Stomach smooth muscle (tissue), 2 donors: ENCODE measurements around the gene STXBP5.

ENCODE experiments used
- H3K27ac ChIP-seq: one replicate; pipeline ENCODE4 v1.7.0; 2013; ENCODE audit warnings: mild to moderate bottlenecking, low read length, inconsistent platforms
- H3K27me3 ChIP-seq, 2 donors: one replicate each; pipeline ENCODE4 v1.7.0; 2013; ENCODE audit warnings: low read length in 2 of 2; ENCODE audit not compliant: insufficient read depth in 2 of 2, control insufficient read depth in 1 of 2
- H3K36me3 ChIP-seq, 2 donors: one replicate each; pipeline ENCODE4 v1.7.0; 2013; ENCODE audit warnings: low read length in 2 of 2; ENCODE audit not compliant: control insufficient read depth in 2 of 2, insufficient read depth in 2 of 2
- H3K4me1 ChIP-seq: one replicate; pipeline ENCODE4 v1.7.0; 2013; ENCODE audit warnings: low read length; ENCODE audit not compliant: control insufficient read depth, insufficient read depth
- H3K4me3 ChIP-seq, 2 donors: one replicate each; pipeline ENCODE4 v1.7.0; 2013; ENCODE audit warnings: low read length in 2 of 2
- H3K9ac ChIP-seq, 2 donors: one replicate each; pipeline ENCODE4 v1.7.0; 2013; ENCODE audit warnings: low read length in 2 of 2, mild to moderate bottlenecking in 1 of 2
- H3K9me3 ChIP-seq, 2 donors: one replicate each; pipeline ENCODE4 v1.7.0; 2013; ENCODE audit warnings: low read length in 2 of 2; ENCODE audit not compliant: control insufficient read depth in 2 of 2
- donor health status: healthy.
- donor health status: Pancreatic carcinoma.

The STXBP5 gene

DNA sequence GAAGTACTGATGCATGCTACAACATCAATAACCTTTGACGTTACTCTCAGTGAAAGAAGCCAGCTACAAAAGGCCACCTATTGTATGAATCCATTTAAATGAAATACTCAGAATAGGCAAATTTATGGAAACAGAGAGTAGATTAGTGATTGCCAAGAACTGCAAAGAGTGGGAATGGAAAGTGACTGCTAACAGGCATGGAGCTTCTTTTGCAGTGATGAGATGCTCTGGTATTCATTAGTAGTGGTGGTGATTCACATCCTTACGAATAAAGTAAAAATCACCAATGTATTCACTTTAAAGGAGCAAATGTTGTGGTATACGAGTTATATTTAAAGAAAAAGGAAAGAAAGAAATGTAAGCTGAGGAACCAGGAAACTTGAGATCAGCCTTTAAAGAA lies 177.5 kb downstream of the STXBP5 start:
- H3K4me1 ChIP-seq = no peaks in the 10 kb centered on the region
- H3K4me3 ChIP-seq = no peak overlapping the region
- H3K36me3 ChIP-seq = peaks cover 5 to 7% of the 10 kb centered on the region in 2 donors
- no peak overlapping the region for H3K9ac ChIP-seq
- no peaks in the 10 kb centered on the region for H3K9me3 ChIP-seq
- no peak overlapping the region for H3K27ac ChIP-seq
- H3K27me3 ChIP-seq = no peaks in the 10 kb centered on the region

DNA sequence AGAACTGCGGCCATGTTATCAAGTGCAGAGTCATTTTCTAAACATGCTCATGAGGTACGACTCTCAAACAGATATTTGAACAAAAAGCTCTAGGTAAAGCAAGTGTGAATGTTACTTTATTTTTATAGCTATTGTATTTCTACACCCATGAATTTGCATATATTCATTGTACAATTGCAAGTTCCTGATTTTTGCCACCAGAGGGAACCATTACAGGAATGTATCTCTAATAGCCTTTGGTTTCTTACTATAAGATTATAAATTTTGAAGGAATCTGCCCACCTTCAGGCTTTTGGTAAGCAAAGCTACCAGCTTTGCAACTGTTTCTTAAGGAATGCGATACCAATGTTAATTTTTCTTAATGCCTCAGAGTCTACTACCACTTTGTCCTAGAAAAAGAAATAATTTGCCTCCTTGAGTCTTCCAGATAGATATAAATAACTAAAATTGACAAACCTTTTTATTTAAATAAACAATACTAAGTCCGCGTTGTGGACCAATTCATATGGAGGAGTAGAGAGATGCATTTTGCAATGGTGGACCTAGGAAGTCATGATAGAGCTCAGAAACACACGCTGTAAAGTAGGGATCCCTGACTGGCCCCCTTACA lies 178.8 kb downstream of the STXBP5 start:
- Histone ChIP-seq H3K4me1 (no peaks in the 10 kb centered on the region), H3K9ac (no peak overlapping the region), H3K9me3 (no peaks in the 10 kb centered on the region), H3K27ac (no peak overlapping the region), H3K4me3 (no peak overlapping the region), H3K27me3 (no peaks in the 10 kb centered on the region), H3K36me3 (peaks cover 5 to 7% of the 10 kb centered on the region in 2 donors)

GRCh38 chr6:147384029-147384428 lies 179.8 kb downstream of the STXBP5 start:
- Histone ChIP-seq H3K4me1 (no peaks in the 10 kb centered on the region), H3K27me3 (no peaks in the 10 kb centered on the region), H3K27ac (no peak overlapping the region), H3K36me3 (peaks cover 4 to 5% of the 10 kb centered on the region in 2 donors), H3K9me3 (no peaks in the 10 kb centered on the region), H3K9ac (no peak overlapping the region), H3K4me3 (no peak overlapping the region)

GRCh38 chr6:147384737-147385710 lies 180.8 kb downstream of the STXBP5 start:
- Histone ChIP-seq H3K9ac (no peak overlapping the region), H3K9me3 (no peaks in the 10 kb centered on the region), H3K27me3 (no peaks in the 10 kb centered on the region), H3K4me1 (no peaks in the 10 kb centered on the region), H3K4me3 (no peak overlapping the region), H3K36me3 (peaks cover 4 to 5% of the 10 kb centered on the region in 2 donors), H3K27ac (no peak overlapping the region)

DNA sequence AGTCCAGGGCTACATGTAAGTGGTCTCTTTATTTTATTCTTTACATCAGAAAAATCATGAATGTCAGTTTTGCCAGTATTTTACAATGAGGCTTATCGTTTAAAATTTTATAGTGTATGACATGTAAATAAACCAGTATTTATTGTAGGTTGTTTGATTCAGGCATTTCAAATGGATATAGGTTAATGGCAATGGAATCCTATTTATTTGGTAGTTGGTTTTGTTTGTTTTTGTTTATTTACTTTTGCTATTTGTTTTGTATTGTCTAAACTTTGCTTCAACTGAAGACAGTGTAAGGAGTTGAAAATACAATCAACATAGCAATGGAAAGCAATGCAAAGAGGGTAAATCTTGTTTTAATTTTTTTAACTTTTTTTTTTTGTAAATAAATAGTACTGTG lies 185.2 kb downstream of the STXBP5 start:
- H3K9me3 ChIP-seq = no peaks in the 10 kb centered on the region
- H3K36me3 ChIP-seq = peaks cover 0 to 3% of the 10 kb centered on the region in 2 donors
- H3K27ac ChIP-seq = no peak overlapping the region
- H3K9ac ChIP-seq = no peak overlapping the region
- H3K4me3 ChIP-seq = no peak overlapping the region
- H3K27me3 ChIP-seq = no peaks in the 10 kb centered on the region
- no peaks in the 10 kb centered on the region for H3K4me1 ChIP-seq

DNA sequence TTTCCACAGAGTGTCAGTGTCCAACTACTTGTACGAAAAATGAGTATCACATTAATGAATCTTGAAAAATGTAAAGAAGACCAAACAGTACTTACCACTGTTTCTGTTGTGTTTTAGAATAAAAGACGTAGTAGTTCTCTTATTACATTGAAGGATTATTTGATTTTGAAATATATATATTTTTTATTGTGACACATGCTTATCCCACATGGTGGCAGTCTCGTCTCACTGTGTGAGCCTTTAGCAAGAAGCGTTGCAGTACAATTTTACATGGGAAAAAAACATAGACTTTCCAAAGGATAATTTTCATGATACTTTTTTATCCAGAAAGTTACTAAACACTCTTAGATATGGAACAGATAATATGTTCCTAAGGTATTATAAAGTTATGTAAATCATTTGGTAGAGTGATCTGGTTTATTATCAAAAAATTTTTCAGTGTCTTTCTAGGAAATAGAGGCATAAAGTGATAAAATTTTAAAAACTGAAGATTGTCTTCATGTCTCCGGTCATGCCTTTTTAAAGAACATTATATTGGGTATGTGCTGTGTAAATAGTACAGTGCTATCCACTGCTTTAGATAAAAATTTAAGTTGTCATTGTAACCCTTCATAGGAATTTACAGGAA lies 186.8 kb downstream of the STXBP5 start:
- Histone ChIP-seq H3K4me3 (no peak overlapping the region), H3K27ac (no peak overlapping the region)

DNA sequence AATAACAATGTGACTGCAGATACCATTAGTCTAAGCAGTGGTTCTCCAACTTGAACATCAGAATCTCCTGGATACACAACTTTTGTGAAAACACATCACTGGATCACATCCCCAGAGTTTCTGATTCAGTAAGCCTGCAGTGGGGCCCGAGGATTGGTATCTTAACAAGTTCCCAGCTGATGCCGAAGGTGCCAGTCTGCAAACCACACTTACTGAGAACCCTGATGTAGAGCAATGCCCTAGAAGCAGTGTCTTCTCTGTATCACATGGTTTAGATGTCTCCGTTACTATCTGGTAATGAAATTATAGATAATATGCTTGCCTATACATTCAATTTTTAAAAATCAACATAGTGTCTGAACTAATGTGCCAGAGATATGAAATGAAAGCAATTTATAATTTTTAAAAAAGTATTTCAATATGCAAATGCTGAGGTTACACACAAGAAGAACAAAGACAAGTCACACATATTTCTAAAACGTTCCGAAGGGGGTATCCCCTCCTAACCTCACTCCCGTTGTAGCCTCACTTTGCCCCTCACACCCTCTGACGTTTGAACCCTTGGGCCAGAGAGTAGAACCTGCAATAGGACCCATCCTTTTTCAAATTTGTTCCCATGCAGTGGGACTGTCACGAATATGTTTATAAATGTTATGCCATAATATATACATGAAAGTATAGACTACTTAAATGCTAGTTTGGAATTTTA lies 188.9 kb downstream of the STXBP5 start:
- no peaks in the 10 kb centered on the region for H3K36me3 ChIP-seq
- no peak overlapping the region for H3K4me3 ChIP-seq
- no peak overlapping the region for H3K9ac ChIP-seq
- no peaks in the 10 kb centered on the region for H3K9me3 ChIP-seq
- no peaks in the 10 kb centered on the region for H3K4me1 ChIP-seq
- H3K27ac ChIP-seq = no peak overlapping the region
- H3K27me3 ChIP-seq = no peaks in the 10 kb centered on the region

More for the DNA sequence above, 186.8 kb downstream of the STXBP5 start:
- Histone ChIP-seq H3K9me3 (no peaks in the 10 kb centered on the region), H3K27me3 (no peaks in the 10 kb centered on the region), H3K9ac (no peak overlapping the region), H3K36me3 (no peaks in the 10 kb centered on the region), H3K4me1 (no peaks in the 10 kb centered on the region)

DNA sequence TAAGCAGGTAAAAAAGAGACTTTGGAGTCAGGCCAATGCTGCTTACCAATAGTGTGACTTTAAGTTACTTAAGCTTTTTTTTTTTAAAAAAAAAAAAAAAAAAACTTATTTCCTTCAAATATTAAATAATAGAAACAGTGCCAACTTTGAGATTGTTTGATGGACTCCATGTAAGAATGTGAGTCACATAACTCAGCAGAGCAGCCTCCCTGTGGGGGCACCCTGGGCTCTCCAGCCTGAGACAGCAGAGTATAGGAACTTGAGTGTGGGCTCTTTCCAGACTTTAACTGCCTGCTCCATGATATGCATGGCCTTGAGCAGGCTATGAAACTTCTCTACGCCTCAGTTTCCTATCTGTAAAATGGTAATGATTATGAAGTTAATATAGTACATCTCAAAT lies 190.9 kb downstream of the STXBP5 start:
- no peak overlapping the region for H3K27ac ChIP-seq
- H3K36me3 ChIP-seq = no peaks in the 10 kb centered on the region
- no peak overlapping the region for H3K9ac ChIP-seq
- H3K4me1 ChIP-seq = no peaks in the 10 kb centered on the region
- H3K27me3 ChIP-seq = no peaks in the 10 kb centered on the region
- H3K9me3 ChIP-seq = no peaks in the 10 kb centered on the region
- H3K4me3 ChIP-seq = no peak overlapping the region

- Histone ChIP-seq H3K27ac (no peak overlapping the region), H3K4me1 (no peaks in the 10 kb centered on the region), H3K27me3 (no peaks in the 10 kb centered on the region), H3K9me3 (no peaks in the 10 kb centered on the region), H3K36me3 (no peaks in the 10 kb centered on the region), H3K9ac (no peak overlapping the region), H3K4me3 (no peak overlapping the region)
These were observed 193.1 kb downstream of the STXBP5 start for GRCh38 chr6:147397306-147397705.

DNA sequence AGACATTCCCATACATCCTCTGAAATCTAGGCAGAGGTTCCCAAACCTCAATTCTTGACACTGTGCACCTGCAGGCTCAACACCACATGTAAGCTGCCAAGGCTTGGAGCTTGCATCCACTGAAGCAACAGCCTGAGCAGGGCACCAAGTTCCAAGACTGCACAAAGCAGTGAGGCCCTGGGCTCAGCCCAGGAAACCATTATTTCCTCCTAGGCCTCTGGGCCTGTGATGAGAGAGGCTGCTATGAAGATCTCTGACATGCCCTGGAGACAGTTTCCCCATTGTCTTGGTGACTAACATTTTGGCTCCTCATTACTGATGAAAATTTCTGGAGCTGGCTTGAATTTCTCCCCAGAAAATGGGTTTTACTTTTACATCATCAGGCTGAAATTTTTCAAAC lies 196.8 kb downstream of the STXBP5 start:
- no peak overlapping the region for H3K9ac ChIP-seq
- H3K4me1 ChIP-seq = no peaks in the 10 kb centered on the region
- H3K4me3 ChIP-seq = no peak overlapping the region

More for the DNA sequence above, 196.8 kb downstream of the STXBP5 start:
- H3K27ac ChIP-seq = no peak overlapping the region
- no peaks in the 10 kb centered on the region for H3K9me3 ChIP-seq
- H3K27me3 ChIP-seq = no peaks in the 10 kb centered on the region
- H3K36me3 ChIP-seq = no peaks in the 10 kb centered on the region
